ENCODE data around the gene CDAN1. TPM values are rescaled to one million over a fixed set of nuclear protein-coding genes. Genes with fewer than 3 reads are reported as not detected.

The CDAN1 gene
- total RNA-seq, 1 donor from 2014 or later: 29.7 TPM

- H3K9me3 Mint-ChIP-seq: no peaks in the 10 kb centered on the region
- H3K27ac Mint-ChIP-seq: no peak overlapping the region
- intact Hi-C loops (cut with micrococcal nuclease): no loop called here
- no peak overlapping the region for H3K4me3 Mint-ChIP-seq
- H3K4me1 Mint-ChIP-seq: peaks cover 2% of the 10 kb centered on the region
- DNase-seq: no peak
- no peaks in the 10 kb centered on the region for H3K27me3 Mint-ChIP-seq
- peaks cover 62% of the 10 kb centered on the region for H3K36me3 Mint-ChIP-seq (ENCODE audit: low read depth)
Measured at GRCh38 chr15:42729409-42729808, 7.5 kb downstream of the CDAN1 start.

GRCh38 chr15:42728972-42729371, 8.0 kb downstream of the CDAN1 start:
- no peaks in the 10 kb centered on the region for H3K27me3 Mint-ChIP-seq
- intact Hi-C loops (cut with micrococcal nuclease): no loop called here
- peaks cover 62% of the 10 kb centered on the region for H3K36me3 Mint-ChIP-seq (ENCODE audit: low read depth)
- H3K9me3 Mint-ChIP-seq: no peaks in the 10 kb centered on the region
- DNase-seq: no peak
- no peak overlapping the region for H3K4me3 Mint-ChIP-seq
- H3K27ac Mint-ChIP-seq: no peak overlapping the region
- no peaks in the 10 kb centered on the region for H3K4me1 Mint-ChIP-seq

- Mint-ChIP-seq H3K9me3 (no peaks in the 10 kb centered on the region), H3K4me1 (no peaks in the 10 kb centered on the region), H3K27ac (no peak overlapping the region), H3K27me3 (no peaks in the 10 kb centered on the region), H3K4me3 (no peak overlapping the region), H3K36me3 (ENCODE audit: low read depth) (peaks cover 61% of the 10 kb centered on the region)
- intact Hi-C loops (cut with micrococcal nuclease): no loop called here
- DNase-seq: no peak
Measured at GRCh38 chr15:42728560-42728959, 8.4 kb downstream of the CDAN1 start.

DNA sequence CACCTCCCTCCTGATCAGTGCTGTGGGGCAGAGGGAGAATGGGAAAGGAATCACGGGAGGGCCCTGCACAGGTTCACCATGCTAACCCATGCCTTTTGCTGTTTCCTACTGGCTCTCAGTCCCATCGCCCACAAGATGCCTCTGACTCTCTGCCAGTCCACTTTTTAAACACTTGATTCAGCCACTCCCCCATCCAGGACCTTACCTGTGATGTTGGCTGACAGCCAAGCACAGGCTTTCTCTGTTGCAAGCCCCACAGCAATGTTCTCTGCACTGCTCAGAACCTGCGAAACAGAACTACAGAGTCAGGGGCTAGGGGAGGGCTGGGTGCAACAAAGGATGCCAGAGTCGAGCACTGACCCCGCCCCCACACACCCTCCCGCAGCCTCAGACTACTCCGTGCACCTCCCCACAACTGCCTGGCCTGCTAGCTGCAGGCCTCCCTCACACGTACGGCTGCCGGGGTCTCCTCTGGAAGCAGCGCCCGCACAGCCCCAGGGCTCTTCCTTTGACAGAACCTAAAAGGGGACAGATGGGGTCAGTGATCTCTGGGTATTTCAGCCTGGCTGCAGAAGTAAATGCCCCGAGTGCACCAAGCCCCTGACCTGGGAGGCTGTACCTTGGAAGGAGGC, 9.1 kb downstream of the CDAN1 start:
- H3K27me3 Mint-ChIP-seq: no peaks in the 10 kb centered on the region
- intact Hi-C loops (cut with micrococcal nuclease): no loop called here

DNA sequence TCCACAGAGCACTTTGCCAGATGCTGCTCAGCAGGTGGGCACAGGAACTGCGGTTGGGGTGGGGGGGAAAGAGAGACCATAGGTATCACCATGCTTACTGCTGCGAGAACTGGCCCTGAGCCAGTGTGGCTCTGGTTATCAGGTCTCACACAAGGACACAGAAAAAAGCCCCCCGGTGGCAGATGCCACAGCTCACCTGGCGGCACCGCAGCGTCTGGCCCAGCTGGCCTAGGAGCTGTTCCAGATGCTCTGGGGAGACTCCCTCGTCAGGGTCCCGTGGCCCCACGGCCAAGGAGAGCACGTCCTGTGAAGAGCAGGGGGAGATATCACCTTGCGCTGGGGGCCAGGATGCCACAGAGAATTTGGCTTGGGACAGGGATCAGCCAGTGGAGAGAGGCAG, 10.8 kb downstream of the CDAN1 start:
- intact Hi-C loops (cut with micrococcal nuclease): no loop called here
- Mint-ChIP-seq H3K36me3 (ENCODE audit: low read depth) (peaks cover 44% of the 10 kb centered on the region), H3K27me3 (no peaks in the 10 kb centered on the region), H3K4me1 (no peaks in the 10 kb centered on the region), H3K4me3 (no peak overlapping the region), H3K9me3 (no peaks in the 10 kb centered on the region), H3K27ac (no peak overlapping the region)
- no peak for DNase-seq

More for the DNA sequence above, 9.1 kb downstream of the CDAN1 start:
- Mint-ChIP-seq H3K4me1 (no peaks in the 10 kb centered on the region), H3K36me3 (ENCODE audit: low read depth) (peaks cover 58% of the 10 kb centered on the region), H3K9me3 (no peaks in the 10 kb centered on the region), H3K4me3 (no peak overlapping the region), H3K27ac (no peak overlapping the region)
- DNase-seq: no peak

- no peaks in the 10 kb centered on the region for H3K4me1 Mint-ChIP-seq
- peaks cover 42% of the 10 kb centered on the region for H3K36me3 Mint-ChIP-seq (ENCODE audit: low read depth)
- no peak for DNase-seq
- no peak overlapping the region for H3K27ac Mint-ChIP-seq
- H3K27me3 Mint-ChIP-seq: no peaks in the 10 kb centered on the region
- no peak overlapping the region for H3K4me3 Mint-ChIP-seq
- H3K9me3 Mint-ChIP-seq: no peaks in the 10 kb centered on the region
- intact Hi-C loops (cut with micrococcal nuclease): no loop called here
Measured at GRCh38 chr15:42725331-42725903, 11.5 kb downstream of the CDAN1 start.

DNA sequence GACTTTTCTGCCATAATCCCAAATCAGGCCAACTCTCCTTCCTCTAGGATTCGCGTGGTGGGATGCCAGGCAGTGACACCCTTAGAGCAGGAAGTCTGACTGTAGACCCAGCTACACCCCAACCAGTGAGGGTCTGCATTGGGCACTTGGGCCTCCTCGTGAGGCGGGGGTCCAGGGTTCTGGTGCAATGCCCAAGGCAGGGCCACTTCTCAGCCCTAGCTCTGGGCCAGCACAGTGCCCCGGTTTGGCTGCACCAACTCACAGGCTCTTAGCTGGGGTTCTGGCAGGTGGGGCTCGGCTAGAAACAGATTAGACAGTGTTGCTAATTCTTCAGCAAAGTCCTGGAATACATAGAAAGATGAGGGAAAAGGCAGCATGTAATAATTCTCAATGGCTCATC, 12.7 kb downstream of the CDAN1 start:
- no peak overlapping the region for H3K4me3 Mint-ChIP-seq
- H3K4me1 Mint-ChIP-seq: no peaks in the 10 kb centered on the region
- no peak overlapping the region for H3K27ac Mint-ChIP-seq
- intact Hi-C loops (cut with micrococcal nuclease): no loop called here
- H3K27me3 Mint-ChIP-seq: no peaks in the 10 kb centered on the region
- no peak for DNase-seq
- no peaks in the 10 kb centered on the region for H3K9me3 Mint-ChIP-seq
- peaks cover 46% of the 10 kb centered on the region for H3K36me3 Mint-ChIP-seq (ENCODE audit: low read depth)

DNA sequence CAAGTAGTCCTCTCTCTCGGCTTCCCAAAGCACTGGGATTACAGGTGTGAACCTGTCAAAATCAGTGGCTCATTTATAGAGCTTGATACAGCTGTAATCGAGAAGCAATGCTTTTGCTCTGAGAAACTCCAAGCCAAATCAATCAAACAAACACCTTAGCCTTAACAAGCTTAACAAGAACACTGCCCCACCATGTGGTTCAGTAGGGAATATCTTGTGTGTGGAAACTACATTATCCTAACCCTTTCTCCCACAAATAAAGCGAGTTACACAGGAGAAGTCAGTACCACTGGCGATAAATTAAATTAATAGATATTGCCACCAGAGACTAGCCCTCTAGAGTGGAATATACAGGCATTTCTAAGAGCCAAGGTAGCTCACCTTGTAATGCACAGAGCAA, 13.9 kb downstream of the CDAN1 start:
- Mint-ChIP-seq H3K4me3 (no peak overlapping the region), H3K9me3 (no peaks in the 10 kb centered on the region), H3K27me3 (no peaks in the 10 kb centered on the region), H3K36me3 (ENCODE audit: low read depth) (peaks cover 47% of the 10 kb centered on the region), H3K4me1 (no peaks in the 10 kb centered on the region), H3K27ac (no peak overlapping the region)
- DNase-seq: no peak
- intact Hi-C loops (cut with micrococcal nuclease): no loop called here

DNA sequence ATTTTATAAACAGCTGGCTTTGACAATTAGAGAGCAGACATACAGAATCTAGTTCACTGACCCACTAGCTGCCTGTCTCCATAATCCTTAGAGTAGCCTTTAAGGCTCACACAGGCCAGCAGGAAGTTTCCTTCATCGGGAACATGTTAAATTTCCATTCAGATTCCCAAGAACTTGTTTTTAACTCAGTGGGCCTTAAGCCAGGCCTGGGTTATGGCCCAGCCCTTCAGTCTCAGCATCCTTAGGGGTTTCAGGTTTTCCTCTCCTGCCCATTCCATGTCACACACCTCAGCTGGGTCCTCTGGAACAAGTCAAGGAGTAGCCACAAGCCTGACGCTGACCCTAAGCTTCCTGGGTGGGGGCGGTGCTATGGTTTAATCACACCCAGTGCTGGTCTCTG, 15.0 kb downstream of the CDAN1 start:
- H3K4me1 Mint-ChIP-seq: no peaks in the 10 kb centered on the region
- no peak overlapping the region for H3K27ac Mint-ChIP-seq
- intact Hi-C loops (cut with micrococcal nuclease): no loop called here

GRCh38 chr15:42721016-42721415, 15.9 kb downstream of the CDAN1 start:
- H3K9me3 Mint-ChIP-seq: no peaks in the 10 kb centered on the region
- no peak overlapping the region for H3K4me3 Mint-ChIP-seq
- intact Hi-C loops (cut with micrococcal nuclease): no loop called here
- no peaks in the 10 kb centered on the region for H3K27me3 Mint-ChIP-seq
- no peak overlapping the region for H3K27ac Mint-ChIP-seq
- DNase-seq: no peak
- H3K36me3 Mint-ChIP-seq (ENCODE audit: low read depth): peaks cover 33% of the 10 kb centered on the region
- H3K4me1 Mint-ChIP-seq: no peaks in the 10 kb centered on the region

More for the DNA sequence above, 15.0 kb downstream of the CDAN1 start:
- Mint-ChIP-seq H3K36me3 (ENCODE audit: low read depth) (peaks cover 37% of the 10 kb centered on the region), H3K27me3 (no peaks in the 10 kb centered on the region), H3K9me3 (no peaks in the 10 kb centered on the region), H3K4me3 (no peak overlapping the region)
- DNase-seq: no peak

- intact Hi-C loops (cut with micrococcal nuclease): no loop called here
- Mint-ChIP-seq H3K9me3 (no peaks in the 10 kb centered on the region), H3K4me1 (no peaks in the 10 kb centered on the region), H3K36me3 (ENCODE audit: low read depth) (peaks cover 27% of the 10 kb centered on the region), H3K27me3 (no peaks in the 10 kb centered on the region), H3K27ac (no peak overlapping the region), H3K4me3 (no peak overlapping the region)
- no peak for DNase-seq
Measured at GRCh38 chr15:42720071-42720470, 16.9 kb downstream of the CDAN1 start.

DNA sequence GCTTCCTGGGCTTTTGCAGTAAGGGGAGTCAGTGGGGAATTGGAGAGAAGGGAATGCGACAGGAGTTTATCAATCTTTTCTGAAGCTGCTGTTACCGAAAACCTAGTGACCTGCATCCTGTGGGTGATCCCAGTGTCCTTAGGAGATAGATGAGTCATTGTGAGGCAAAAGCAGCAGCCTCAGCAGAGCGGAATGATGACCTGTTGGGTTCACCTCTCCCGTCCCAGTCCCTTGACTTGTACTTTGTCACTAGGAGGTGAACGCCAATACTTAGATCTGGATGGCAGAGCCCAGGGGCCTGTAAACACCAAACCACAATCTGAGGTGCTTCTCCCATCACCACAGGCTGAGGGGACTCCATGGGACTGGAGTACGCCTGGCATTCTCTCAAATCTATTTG, 17.9 kb downstream of the CDAN1 start:
- intact Hi-C loops (cut with micrococcal nuclease): no loop called here
- no peaks in the 10 kb centered on the region for H3K4me1 Mint-ChIP-seq
- DNase-seq: no peak
- no peak overlapping the region for H3K27ac Mint-ChIP-seq
- no peaks in the 10 kb centered on the region for H3K27me3 Mint-ChIP-seq
- H3K4me3 Mint-ChIP-seq: no peak overlapping the region
- peaks cover 19% of the 10 kb centered on the region for H3K36me3 Mint-ChIP-seq (ENCODE audit: low read depth)
- no peaks in the 10 kb centered on the region for H3K9me3 Mint-ChIP-seq

- Mint-ChIP-seq H3K27me3 (no peaks in the 10 kb centered on the region), H3K27ac (no peak overlapping the region)
Measured at GRCh38 chr15:42716626-42717025, 20.3 kb downstream of the CDAN1 start.

GRCh38 chr15:42716125-42716524, 20.8 kb downstream of the CDAN1 start:
- Mint-ChIP-seq H3K9me3 (no peaks in the 10 kb centered on the region), H3K36me3 (ENCODE audit: low read depth) (peaks cover 14% of the 10 kb centered on the region), H3K27me3 (no peaks in the 10 kb centered on the region), H3K27ac (no peak overlapping the region), H3K4me1 (no peaks in the 10 kb centered on the region), H3K4me3 (no peak overlapping the region)
- DNase-seq: no peak
- intact Hi-C loops (cut with micrococcal nuclease): no loop called here

More at GRCh38 chr15:42716626-42717025, 20.3 kb downstream of the CDAN1 start:
- Mint-ChIP-seq H3K4me1 (no peaks in the 10 kb centered on the region), H3K36me3 (ENCODE audit: low read depth) (peaks cover 14% of the 10 kb centered on the region), H3K4me3 (no peak overlapping the region), H3K9me3 (no peaks in the 10 kb centered on the region)
- no peak for DNase-seq
- intact Hi-C loops (cut with micrococcal nuclease): no loop called here

- no peak for DNase-seq
- Mint-ChIP-seq H3K9me3 (no peaks in the 10 kb centered on the region), H3K27me3 (no peaks in the 10 kb centered on the region), H3K4me1 (peaks cover 4% of the 10 kb centered on the region), H3K27ac (no peak overlapping the region), H3K36me3 (ENCODE audit: low read depth) (no peaks in the 10 kb centered on the region), H3K4me3 (no peak overlapping the region)
- intact Hi-C loops (cut with micrococcal nuclease): no loop called here
Measured at GRCh38 chr15:42712584-42712983, 24.3 kb downstream of the CDAN1 start.
